Kidney epithelial cell (primary cell): ENCODE measurements around the gene SLC39A9. TPM values are rescaled to one million over a fixed set of nuclear protein-coding genes. Genes with fewer than 3 reads are reported as not detected.
"Not testable (repeated sequence)": the region's sequence is repeated elsewhere in the genome, so short reads cannot be mapped to it uniquely, and the experiment has no call there.

Experiments used
- DNase-seq: peaks from one replicate; pipeline ENCODE4 v3.0.0-alpha.2; 2010; ENCODE audit warnings: low read depth
- H3K27me3 ChIP-seq: 2 replicates; pipeline ENCODE4 v1.6.0; 2011; ENCODE audit warnings: low read length; ENCODE audit not compliant: control insufficient read depth, insufficient read depth
- H3K36me3 ChIP-seq: 2 replicates; pipeline ENCODE4 v1.5.1; 2011; ENCODE audit warnings: low read length; ENCODE audit not compliant: control insufficient read depth, insufficient read depth
- H3K4me3 ChIP-seq: 2 replicates; pipeline ENCODE4 v1.5.1; 2011; ENCODE audit warnings: low read depth, mild to moderate bottlenecking, control low read depth, low read length
- CTCF ChIP-seq: IDR thresholded peaks from 2 replicates; pipeline ENCODE4 v1.5.1; 2011; ENCODE audit warnings: mild to moderate bottlenecking, moderate library complexity, low read length, control low read depth, inconsistent platforms; ENCODE audit not compliant: insufficient read depth, poor library complexity, severe bottlenecking
- total RNA-seq: library from RNA; depleted of rRNA; stranded (reverse); fragments of >200 nt; gene quantifications from 2 replicates; pipeline ENCODE4 v1.2.3, GENCODE V29; 2015

The SLC39A9 gene
- total RNA-seq, 1 donor from 2014 or later: 82.8 TPM

- H3K4me3 ChIP-seq: no peak overlapping the region
- no peak for DNase-seq
- H3K36me3 ChIP-seq: no peaks in the 10 kb centered on the region
- TF ChIP-seq CTCF: no peak
- no peaks in the 10 kb centered on the region for H3K27me3 ChIP-seq
Measured at GRCh38 chr14:69408331-69408960, 10.0 kb downstream of the SLC39A9 start.

- H3K4me3 ChIP-seq: no peak overlapping the region
- no peak for TF ChIP-seq CTCF
- no peak for DNase-seq
- no peaks in the 10 kb centered on the region for H3K36me3 ChIP-seq
- no peaks in the 10 kb centered on the region for H3K27me3 ChIP-seq
Measured at GRCh38 chr14:69413483-69413882, 15.0 kb downstream of the SLC39A9 start.

GRCh38 chr14:69416087-69416486, 17.6 kb downstream of the SLC39A9 start:
- not testable (repeated sequence) for H3K36me3 ChIP-seq, DNase-seq, H3K4me3 ChIP-seq, H3K27me3 ChIP-seq

- H3K4me3 ChIP-seq: no peak overlapping the region
- no peaks in the 10 kb centered on the region for H3K36me3 ChIP-seq
- TF ChIP-seq CTCF: no peak
- H3K27me3 ChIP-seq: no peaks in the 10 kb centered on the region
- DNase-seq: no peak
Measured at GRCh38 chr14:69423279-69423678, 24.8 kb downstream of the SLC39A9 start.

GRCh38 chr14:69424149-69424923, 25.8 kb downstream of the SLC39A9 start:
- no peak for DNase-seq
- no peak overlapping the region for H3K4me3 ChIP-seq
- no peak for TF ChIP-seq CTCF
- no peaks in the 10 kb centered on the region for H3K27me3 ChIP-seq
- H3K36me3 ChIP-seq: no peaks in the 10 kb centered on the region

GRCh38 chr14:69427596-69427995, 29.1 kb downstream of the SLC39A9 start:
- Histone ChIP-seq H3K4me3 (no peak overlapping the region), H3K27me3 (no peaks in the 10 kb centered on the region), H3K36me3 (no peaks in the 10 kb centered on the region)
- TF ChIP-seq CTCF: no peak
- DNase-seq: no peak
